GM21529 (cell line): Measurements from ENCODE around the gene PC.

Source experiments
- ATAC-seq: cut with Tn5 transposase; IDR thresholded peaks from one replicate; pipeline ENCODE4 v1.9.1; 2021; ENCODE audit not compliant: unreplicated experiment

Gene PC

GRCh38 chr11:66857234-66857926 lies 100.8 kb downstream of the PC start:
- no peak for ATAC-seq

GRCh38 chr11:66856496-66857233 lies 101.5 kb downstream of the PC start, which contains the start of gene LRFN4:
TSS of gene LRFN4 (plus strand) at chr11:66857064. CDS start at chr11:66857745, 681 bp downstream.
- peak; percentile 28 for ATAC-seq

GRCh38 chr11:66855574-66856495 lies 102.3 kb downstream of the PC start:
- ATAC-seq: peak; percentile 64

GRCh38 chr11:66854729-66855211 lies 103.4 kb downstream of the PC start:
- no peak for ATAC-seq

- no peak for ATAC-seq
These were observed 103.9 kb downstream of the PC start for GRCh38 chr11:66854231-66854661.

GRCh38 chr11:66853242-66854229 lies 104.6 kb downstream of the PC start:
- ATAC-seq: no peak

GRCh38 chr11:66852466-66853241 lies 105.5 kb downstream of the PC start:
- ATAC-seq: no peak

GRCh38 chr11:66851698-66852465 lies 106.3 kb downstream of the PC start:
- no peak for ATAC-seq

- no peak for ATAC-seq
These were observed 107.0 kb downstream of the PC start for GRCh38 chr11:66851239-66851596.

GRCh38 chr11:66850588-66851238 lies 107.5 kb downstream of the PC start:
- ATAC-seq: no peak

GRCh38 chr11:66850235-66850587 lies 108.0 kb downstream of the PC start:
- no peak for ATAC-seq

GRCh38 chr11:66849501-66850234 lies 108.5 kb downstream of the PC start:
- no peak for ATAC-seq

- no peak for ATAC-seq
These were observed 109.3 kb downstream of the PC start for GRCh38 chr11:66848671-66849500.

- no peak for ATAC-seq
These were observed 110.5 kb downstream of the PC start for GRCh38 chr11:66847461-66848232.

GRCh38 chr11:66846671-66847091 lies 111.5 kb downstream of the PC start:
- no peak for ATAC-seq

GRCh38 chr11:66845876-66846212 lies 112.3 kb downstream of the PC start:
- ATAC-seq: no peak
